Fibroblast of villous mesenchyme (primary cell): ENCODE measurements around the gene MC1R. TPM values are rescaled to one million over a fixed set of nuclear protein-coding genes. Genes with fewer than 3 reads are reported as not detected.

Experiments
- DNase-seq: peaks from one replicate; pipeline ENCODE4 v3.0.0-alpha.2; 2010; ENCODE audit warnings: low read depth
- H3K4me3 ChIP-seq: 2 replicates; pipeline ENCODE4 v1.5.1; 2011; ENCODE audit warnings: low read depth, mild to moderate bottlenecking, low read length
- CTCF ChIP-seq: IDR thresholded peaks from 2 replicates; pipeline ENCODE4 v1.5.1; 2012; ENCODE audit warnings: low read depth, mild to moderate bottlenecking, low read length; ENCODE audit not compliant: insufficient read depth
- total RNA-seq: library from RNA; depleted of rRNA; stranded (reverse); fragments of >200 nt; gene quantifications from 2 replicates; pipeline ENCODE4 v1.2.3, GENCODE V29; 2012

The MC1R gene
- total RNA-seq, 1 donor, result 3.9 TPM

GRCh38 chr16:89898201-89898967 is 20.3 kb upstream of the MC1R start:
- no peak overlapping the region for H3K4me3 ChIP-seq
- TF ChIP-seq CTCF, result no peak
- DNase-seq, result no peak

GRCh38 chr16:89899879-89900481 is 18.7 kb upstream of the MC1R start:
- H3K4me3 ChIP-seq, result no peak overlapping the region
- no peak for DNase-seq
- no peak for TF ChIP-seq CTCF

- no peak for DNase-seq
- H3K4me3 ChIP-seq, result no peak overlapping the region
- no peak for TF ChIP-seq CTCF
These were observed 17.8 kb upstream of the MC1R start for GRCh38 chr16:89900885-89901284.

GRCh38 chr16:89902980-89903379 is 15.7 kb upstream of the MC1R start:
- H3K4me3 ChIP-seq, result no peak overlapping the region
- no peak for DNase-seq
- no peak for TF ChIP-seq CTCF

GRCh38 chr16:89903908-89904515 is 14.7 kb upstream of the MC1R start:
- no peak overlapping the region for H3K4me3 ChIP-seq
- TF ChIP-seq CTCF, result no peak
- no peak for DNase-seq

GRCh38 chr16:89904606-89905510 is 13.8 kb upstream of the MC1R start:
- DNase-seq, result no peak
- no peak overlapping the region for H3K4me3 ChIP-seq
- TF ChIP-seq CTCF, result no peak
